GM18858 (cell line): ENCODE data around the gene ACVR1C.

Experiments
- ATAC-seq: cut with Tn5 transposase; IDR thresholded peaks from one replicate; pipeline ENCODE4 v1.9.1; 2021; ENCODE audit not compliant: unreplicated experiment

The ACVR1C gene

GRCh38 chr2:157628477-157629415 lies at the start of gene ACVR1C:
ACVR1C (minus strand) TSS chr2:157628864; CDS start chr2:157628644, 220 bp downstream.
- ATAC-seq: peak; percentile 75

GRCh38 chr2:157677941-157678340 lies 49.3 kb upstream of the ACVR1C start:
- ATAC-seq: no peak

- ATAC-seq: no peak
Observed at GRCh38 chr2:157672129-157672528, 43.5 kb upstream of the ACVR1C start.

GRCh38 chr2:157662401-157662800 lies 33.7 kb upstream of the ACVR1C start:
- no peak for ATAC-seq

GRCh38 chr2:157661776-157662175 lies 33.1 kb upstream of the ACVR1C start:
- ATAC-seq: no peak

GRCh38 chr2:157657858-157658257 lies 29.2 kb upstream of the ACVR1C start:
- ATAC-seq: no peak

GRCh38 chr2:157657101-157657500 lies 28.4 kb upstream of the ACVR1C start:
- ATAC-seq: no peak

- ATAC-seq: no peak
Observed at GRCh38 chr2:157644776-157645175, 16.1 kb upstream of the ACVR1C start.

- no peak for ATAC-seq
Observed at GRCh38 chr2:157631861-157632260, 3.2 kb upstream of the ACVR1C start.

GRCh38 chr2:157627594-157628476 lies 829 bp downstream of the ACVR1C start:
- no peak for ATAC-seq

GRCh38 chr2:157625296-157625695 lies 3.4 kb downstream of the ACVR1C start:
- ATAC-seq: no peak

GRCh38 chr2:157620956-157621355 lies 7.7 kb downstream of the ACVR1C start:
- ATAC-seq: no peak

- ATAC-seq: no peak
Observed at GRCh38 chr2:157611726-157612125, 16.9 kb downstream of the ACVR1C start.

GRCh38 chr2:157611110-157611509 lies 17.6 kb downstream of the ACVR1C start:
- no peak for ATAC-seq

- ATAC-seq: no peak
Observed at GRCh38 chr2:157606534-157606933, 22.1 kb downstream of the ACVR1C start.

GRCh38 chr2:157603198-157603597 lies 25.5 kb downstream of the ACVR1C start:
- no peak for ATAC-seq

- no peak for ATAC-seq
Observed at GRCh38 chr2:157601807-157602206, 26.9 kb downstream of the ACVR1C start.

- peak; percentile 55 for ATAC-seq
Observed at GRCh38 chr2:157596992-157597681, 31.5 kb downstream of the ACVR1C start.

- no peak for ATAC-seq
Observed at GRCh38 chr2:157593411-157593810, 35.3 kb downstream of the ACVR1C start.

GRCh38 chr2:157592948-157593347 lies 35.7 kb downstream of the ACVR1C start:
- no peak for ATAC-seq

GRCh38 chr2:157592374-157592773 lies 36.3 kb downstream of the ACVR1C start:
- ATAC-seq: no peak
